IMR-90 (cell line): ENCODE results near the gene KCNK15. TPM values are rescaled to one million over a fixed set of nuclear protein-coding genes. Genes with fewer than 3 reads are reported as not detected.

Source experiments
- ATAC-seq: fragments of 200-7000 bp; cut with Tn5 transposase; 2 replicates; pipeline ENCODE4 v1.9.1; 2020; ENCODE audit warnings: low read depth, mild to moderate bottlenecking, moderate library complexity
- BruUV-seq: library from RNA; stranded (reverse); fragments of 400-500 nt; replicated peaks from 2 replicates; lab custom pipeline; 2021; lab: Mats Ljungman, UMichigan
- CTCF ChIA-PET: fragments of 300-600 bp; formaldehyde crosslinking; extraction: SDS; loops from one replicate; lab custom pipeline; 2021; ENCODE audit warnings: antibody characterized with exemption; lab: Yijun Ruan, JAX
- POLR2A ChIA-PET: fragments of 300-600 bp; sonication (Branson Sonifier 250); formaldehyde crosslinking; loops from one replicate; lab custom pipeline; 2022; ENCODE audit warnings: antibody characterized with exemption; ENCODE audit not compliant: unreplicated experiment; lab: Charles Lee
- DNase-seq: peaks from one replicate; pipeline ENCODE4 v3.0.0; 2013
- H2AFZ ChIP-seq: replicated peaks from 2 replicates; pipeline ENCODE3; 2013; ENCODE audit warnings: low read length, mild to moderate bottlenecking; ENCODE audit not compliant: poor library complexity
- H2AK5ac ChIP-seq: 2 replicates; pipeline ENCODE4 v1.6.1; 2013; ENCODE audit warnings: low read depth, low read length, inconsistent platforms
- H2AK9ac ChIP-seq: replicated peaks from 2 replicates; pipeline ENCODE3; 2013; ENCODE audit warnings: mild to moderate bottlenecking, low read depth, low read length, moderate library complexity; ENCODE audit not compliant: poor library complexity
- H2BK120ac ChIP-seq: 2 replicates; pipeline ENCODE4 v1.6.1; 2013; ENCODE audit warnings: low read depth, low read length, inconsistent platforms
- H2BK15ac ChIP-seq: 3 replicates; pipeline ENCODE4 v1.6.1; 2013; ENCODE audit warnings: low read depth, low read length, inconsistent platforms
- H2BK20ac ChIP-seq: 2 replicates; pipeline ENCODE4 v1.6.1; 2013; ENCODE audit warnings: low read depth, mild to moderate bottlenecking, inconsistent platforms, low read length, moderate library complexity
- H2BK5ac ChIP-seq: 2 replicates; pipeline ENCODE4 v1.6.1; 2013; ENCODE audit warnings: mild to moderate bottlenecking, low read depth, low read length, inconsistent platforms; ENCODE audit not compliant: poor library complexity, severe bottlenecking
- H3K14ac ChIP-seq: replicated peaks from 2 replicates; pipeline ENCODE4 v1.6.1; 2013; ENCODE audit warnings: low read depth, low read length, inconsistent platforms
- H3K18ac ChIP-seq: 2 replicates; pipeline ENCODE4 v1.6.1; 2013; ENCODE audit warnings: low read depth, low read length, control low read depth
- H3K23ac ChIP-seq: 2 replicates; pipeline ENCODE4 v1.6.1; 2013; ENCODE audit warnings: low read depth, low read length, inconsistent platforms
- H3K27ac ChIP-seq: 2 replicates; pipeline ENCODE4 v1.5.1; 2013; ENCODE audit warnings: mild to moderate bottlenecking, control low read depth, low read length; ENCODE audit not compliant: insufficient read depth
- H3K27me3 ChIP-seq: 2 replicates; pipeline ENCODE4 v1.6.1; 2013; ENCODE audit warnings: low read length; ENCODE audit not compliant: control insufficient read depth, insufficient read depth
- H3K36me3 ChIP-seq: 2 replicates; pipeline ENCODE4 v1.6.1; 2013; ENCODE audit warnings: low read length, mixed read lengths; ENCODE audit not compliant: control insufficient read depth, insufficient read depth
- H3K4ac ChIP-seq: 2 replicates; pipeline ENCODE4 v1.6.1; 2013; ENCODE audit warnings: low read depth, low read length, inconsistent platforms
- H3K4me1 ChIP-seq: 2 replicates; pipeline ENCODE4 v1.6.1; 2013; ENCODE audit warnings: low read length, mixed read lengths; ENCODE audit not compliant: control insufficient read depth, insufficient read depth
- H3K4me2 ChIP-seq: 2 replicates; pipeline ENCODE4 v1.6.1; 2013; ENCODE audit warnings: low read depth, mild to moderate bottlenecking, control low read depth, low read length, moderate library complexity
- H3K4me3 ChIP-seq: 2 replicates; pipeline ENCODE4 v1.5.1; 2013; ENCODE audit warnings: low read depth, mild to moderate bottlenecking, control low read depth, low read length, moderate library complexity; ENCODE audit not compliant: insufficient read depth
- H3K56ac ChIP-seq: 2 replicates; pipeline ENCODE4 v1.6.1; 2013; ENCODE audit warnings: low read length, inconsistent platforms; ENCODE audit not compliant: insufficient read depth; ENCODE audit errors: extremely low read depth
- H3K79me1 ChIP-seq, 2 experiments: 2 replicates each; pipeline ENCODE4 v1.6.1; 2013; ENCODE audit warnings: low read length in 2 of 2, inconsistent platforms in 1 of 2, low read depth in 1 of 2
- H3K9ac ChIP-seq: 2 replicates; pipeline ENCODE4 v1.6.1; 2013; ENCODE audit warnings: low read depth, low read length, control low read depth
- H3K9me1 ChIP-seq: 2 replicates; pipeline ENCODE4 v1.6.1; 2013; ENCODE audit warnings: low read length, inconsistent platforms; ENCODE audit not compliant: insufficient read depth
- H3K9me3 ChIP-seq: 2 replicates; pipeline ENCODE4 v1.6.1; 2013; ENCODE audit warnings: low read length; ENCODE audit not compliant: control insufficient read depth, insufficient read depth
- H4K20me1 ChIP-seq: 2 replicates; pipeline ENCODE4 v1.6.1; 2013; ENCODE audit warnings: low read length, inconsistent platforms; ENCODE audit not compliant: insufficient read depth
- H4K5ac ChIP-seq: 2 replicates; pipeline ENCODE4 v1.6.1; 2013; ENCODE audit warnings: mild to moderate bottlenecking, low read depth, low read length, control low read depth
- H4K8ac ChIP-seq, 2 experiments: 2 replicates each; pipeline ENCODE4 v1.6.1; 2013; ENCODE audit warnings: low read depth in 2 of 2, low read length in 2 of 2, control low read depth in 1 of 2, inconsistent platforms in 1 of 2
- H4K91ac ChIP-seq: 2 replicates; pipeline ENCODE4 v1.6.1; 2013; ENCODE audit warnings: low read depth, low read length, inconsistent platforms; ENCODE audit not compliant: insufficient read depth
- BHLHE40 ChIP-seq: fragments of 150-350 bp; IDR thresholded peaks from 2 replicates; pipeline ENCODE4 v1.6.1; 2016; ENCODE audit warnings: mild to moderate bottlenecking, low read depth, low read length
- CEBPB ChIP-seq: IDR thresholded peaks from 2 replicates; pipeline ENCODE4 v1.6.1; 2012; ENCODE audit warnings: low read depth, low read length, improper control_type of control experiment
- CHD1 ChIP-seq: IDR thresholded peaks from 2 replicates; pipeline ENCODE4 v1.6.1; 2012; ENCODE audit warnings: low read depth, low read length, improper control_type of control experiment
- CTCF ChIP-seq: conservative IDR thresholded peaks from 2 replicates; pipeline ENCODE4 v1.5.1; 2012; ENCODE audit warnings: mild to moderate bottlenecking, low read depth, low read length, improper control_type of control experiment
- ELK1 ChIP-seq: fragments of 150-350 bp; IDR thresholded peaks from 2 replicates; pipeline ENCODE4 v1.6.1; 2016; ENCODE audit warnings: low read depth, mild to moderate bottlenecking, low read length, moderate library complexity, borderline replicate concordance
- FOS ChIP-seq: fragments of 150-350 bp; IDR thresholded peaks from 2 replicates; pipeline ENCODE4 v1.6.1; 2016; ENCODE audit warnings: low read depth, low read length
- MAZ ChIP-seq: IDR thresholded peaks from 2 replicates; pipeline ENCODE4 v1.6.1; 2012; ENCODE audit warnings: low read depth, mild to moderate bottlenecking, low read length, improper control_type of control experiment, moderate library complexity, borderline replicate concordance
- MXI1 ChIP-seq: IDR thresholded peaks from 2 replicates; pipeline ENCODE4 v1.6.1; 2012; ENCODE audit warnings: low read depth, mild to moderate bottlenecking, low read length, moderate library complexity, borderline replicate concordance
- NFE2L2 ChIP-seq: fragments of 150-350 bp; IDR thresholded peaks from 2 replicates; pipeline ENCODE4 v1.6.1; 2016; ENCODE audit warnings: low read depth, mild to moderate bottlenecking, low read length
- POLR2A ChIP-seq: IDR thresholded peaks from 2 replicates; pipeline ENCODE4 v1.6.1; 2012; ENCODE audit warnings: mild to moderate bottlenecking, low read depth, low read length
- RCOR1 ChIP-seq: IDR thresholded peaks from 2 replicates; pipeline ENCODE4 v1.6.1; 2012; ENCODE audit warnings: mild to moderate bottlenecking, low read length, improper control_type of control experiment; ENCODE audit not compliant: insufficient replicate concordance
- RFX5 ChIP-seq: IDR thresholded peaks from 2 replicates; pipeline ENCODE4 v1.8.0; 2012; ENCODE audit warnings: low read depth, mild to moderate bottlenecking, low read length, moderate library complexity
- SMC3 ChIP-seq: fragments of 150-350 bp; IDR thresholded peaks from 2 replicates; pipeline ENCODE4 v1.6.1; 2016; ENCODE audit warnings: low read depth, mild to moderate bottlenecking, antibody characterized with exemption, low read length, moderate library complexity
- USF2 ChIP-seq: fragments of 150-350 bp; IDR thresholded peaks from 2 replicates; pipeline ENCODE4 v1.6.1; 2017; ENCODE audit warnings: mild to moderate bottlenecking, antibody characterized with exemption, low read length, low read depth
- WGBS, 2 experiments: methylation state at CpG; one replicate each; pipeline versions ENCODE4 v1.1.5 to v1.1.7; 2013; ENCODE audit warnings: missing lambda C conversion rate in 2 of 2; ENCODE audit not compliant: insufficient read length in 1 of 2; ENCODE audit errors: extremely low coverage in 2 of 2; 5-methylcytosine and 5-hydroxymethylcytosine counted together
- dilution Hi-C: fragments of 300-500 bp; cut with HindIII; formaldehyde crosslinking; loops from one replicate; pipeline ENCODE4 v1.14.3; 2018; ENCODE audit warnings: low sequenced_read_pairs; ENCODE audit not compliant: unreplicated experiment
- in situ Hi-C: fragments of 300-500 bp; cut with MboI; formaldehyde crosslinking; loops from 3 replicates; pipeline ENCODE4 v1.14.3; 2019; ENCODE audit warnings: low sequenced_read_pairs, inconsistent platforms, mixed read lengths
- intact Hi-C: fragments of 100-400 bp; cut with micrococcal nuclease; formaldehyde crosslinking; loops from 2 replicates; pipeline ENCODE4 v1.10.0; 2022
- polyA plus RNA-seq, 3 experiments: library from polyadenylated mRNA; depleted of rRNA; stranded (reverse); fragments of >200 nt; gene quantifications; 2 replicates each; pipeline ENCODE4 v1.2.3, GENCODE V29; 2012; ENCODE audit warnings: low replicate concordance in 1 of 3
- total RNA-seq: library from RNA; depleted of rRNA; stranded (reverse); fragments of >200 nt; gene quantifications from 2 replicates; pipeline ENCODE4 v1.2.3, GENCODE V29; 2012

Gene KCNK15
- total and polyA plus RNA-seq, 2 of the 4 experiments (the other 2 are of a cell fraction) = not detected

GRCh38 chr20:44784688-44785087 lies 39.0 kb downstream of the KCNK15 start:
- Histone ChIP-seq H3K4me2 (no peak overlapping the region), H2BK120ac (no peak overlapping the region), H4K8ac (no peak overlapping the region), H3K4ac (no peak overlapping the region), H3K4me3 (no peak overlapping the region), H4K5ac (no peak overlapping the region), H3K18ac (no peak overlapping the region), H3K27me3 (no peaks in the 10 kb centered on the region; the same call in none of the 2 replicates), H3K79me1 (no peaks in the 10 kb centered on the region), H3K4me1 (no peaks in the 10 kb centered on the region), H3K27ac (no peak overlapping the region), H3K14ac (no peak overlapping the region), H2BK15ac (no peak overlapping the region), H2BK20ac (no peak overlapping the region), H2BK5ac (no peak overlapping the region), H3K9me3 (no peaks in the 10 kb centered on the region), H3K9me1 (no peaks in the 10 kb centered on the region), H3K9ac (no peak overlapping the region), H2AK9ac (no peak overlapping the region), H2AFZ (no peak overlapping the region), H3K56ac (no peak overlapping the region), H3K23ac (no peak overlapping the region), H4K20me1 (no peaks in the 10 kb centered on the region), H4K91ac (no peak overlapping the region), H2AK5ac (no peak overlapping the region), H3K36me3 (no peaks in the 10 kb centered on the region)
- in situ Hi-C loops (no loop called here), intact Hi-C loops (no loop called here), dilution Hi-C loops (no loop called here)
- no peak for ATAC-seq
- CTCF ChIA-PET = no interaction called here
- 20% methylated on average over 1 of the region's 1 CpG; no CpG with 5 or more reads in 1 of the 2 experiments for WGBS, 2 experiments
- TF ChIP-seq CTCF (no peak), MXI1 (no peak), CEBPB (no peak), SMC3 (no peak), MAZ (no peak), ELK1 (no peak), BHLHE40 (no peak), NFE2L2 (no peak), RFX5 (no peak), CHD1 (no peak), FOS (no peak), POLR2A (no peak), RCOR1 (no peak), USF2 (no peak)
- DNase-seq = no peak
- no TSS peak for BruUV-seq
- POLR2A ChIA-PET = no interaction called here
